H1 (cell line): Measurements from ENCODE around the gene ANAPC1. TPM values are rescaled to one million over a fixed set of nuclear protein-coding genes. Genes with fewer than 3 reads are reported as not detected.

Experiments
- CTCF ChIA-PET: fragments of 300-600 bp; sonication (Branson Sonifier 250); formaldehyde crosslinking; loops from one replicate; lab custom pipeline; 2021; ENCODE audit not compliant: partially characterized antibody; lab: Charles Lee
- POLR2A ChIA-PET: fragments of 300-600 bp; sonication (Branson Sonifier 250); formaldehyde crosslinking; loops from one replicate; lab custom pipeline; 2021; ENCODE audit warnings: inconsistent platforms; ENCODE audit not compliant: partially characterized antibody; lab: Charles Lee
- DNase-seq, 2 experiments: peaks; one replicate each; pipeline versions ENCODE4 v3.0.0 to v3.0.0-alpha.2; 2010 to 2022; ENCODE audit warnings: low spot score in 2 of 2, low read depth in 1 of 2, mixed read lengths in 1 of 2
- FAIRE-seq: peaks from 2 replicates; lab custom pipeline; 2011; peaks lifted over from hg19 to GRCh38; lab: Jason Lieb, UNC
- H2AFZ ChIP-seq: 2 replicates; pipeline ENCODE4 v1.8.1; 2012; ENCODE audit warnings: low read length, inconsistent platforms
- H2AK5ac ChIP-seq: 2 replicates; pipeline ENCODE4 v1.6.1; 2013; ENCODE audit warnings: low read depth, low read length
- H2BK120ac ChIP-seq: replicated peaks from 2 replicates; pipeline ENCODE3; 2013; ENCODE audit warnings: low read depth, low read length, inconsistent platforms
- H2BK12ac ChIP-seq: 2 replicates; pipeline ENCODE4 v1.6.1; 2013; ENCODE audit warnings: low read depth, low read length
- H2BK15ac ChIP-seq: 2 replicates; pipeline ENCODE4 v1.6.1; 2013; ENCODE audit warnings: low read length
- H2BK20ac ChIP-seq: 2 replicates; pipeline ENCODE4 v1.6.1; 2013; ENCODE audit warnings: low read length
- H2BK5ac ChIP-seq: 2 replicates; pipeline ENCODE4 v1.6.1; 2013; ENCODE audit warnings: low read depth, low read length
- H3K14ac ChIP-seq: 2 replicates; pipeline ENCODE4 v1.6.1; 2013; ENCODE audit warnings: inconsistent platforms; ENCODE audit not compliant: insufficient read length
- H3K18ac ChIP-seq: 2 replicates; pipeline ENCODE4 v1.6.1; 2013; ENCODE audit warnings: low read length; ENCODE audit errors: extremely low read depth
- H3K23ac ChIP-seq: 2 replicates; pipeline ENCODE4 v1.6.1; 2013; ENCODE audit warnings: inconsistent platforms; ENCODE audit not compliant: insufficient read length
- H3K23me2 ChIP-seq: 2 replicates; pipeline ENCODE4 v1.6.1; 2013; ENCODE audit warnings: low read depth, low read length
- H3K27ac ChIP-seq: 2 replicates; pipeline ENCODE4 v1.6.1; 2011; ENCODE audit warnings: low read depth, low read length, inconsistent platforms
- H3K27me3 ChIP-seq, 4 experiments: replicated peaks in 1 of 4; 1 replicate in 1 of 4; 2 replicates in 3 of 4; pipeline versions ENCODE4 v1.6.1 to v1.8.1; 2011 to 2013; ENCODE audit warnings: low read length in 3 of 4, mild to moderate bottlenecking in 3 of 4, inconsistent platforms in 2 of 4, mixed read lengths in 2 of 4, moderate library complexity in 1 of 4; ENCODE audit not compliant: control insufficient read depth in 3 of 4, insufficient read depth in 3 of 4; ENCODE audit errors: extremely low read depth in 1 of 4
- H3K36me3 ChIP-seq, 4 experiments: 2 replicates each; pipeline versions ENCODE4 v1.6.1 to v1.8.1; 2011 to 2013; ENCODE audit warnings: mild to moderate bottlenecking in 4 of 4, low read length in 3 of 4, moderate library complexity in 2 of 4, control low read depth in 1 of 4, inconsistent platforms in 1 of 4; ENCODE audit not compliant: insufficient read depth in 4 of 4, control insufficient read depth in 2 of 4
- H3K4ac ChIP-seq: replicated peaks from 2 replicates; pipeline ENCODE3; 2013; ENCODE audit warnings: low read length, low read depth, mixed read lengths, inconsistent platforms; ENCODE audit not compliant: insufficient read length
- H3K4me1 ChIP-seq, 4 experiments: replicated peaks in 1 of 4; 1 replicate in 1 of 4; 2 replicates in 3 of 4; pipeline versions ENCODE4 v1.6.1 to v1.8.1; 2011 to 2013; ENCODE audit warnings: low read length in 3 of 4, inconsistent platforms in 2 of 4, mixed read lengths in 1 of 4; ENCODE audit not compliant: insufficient read depth in 4 of 4, control insufficient read depth in 3 of 4
- H3K4me2 ChIP-seq, 2 experiments: 2 replicates each; pipeline versions ENCODE4 v1.6.1 to v1.8.1; 2011 to 2013; ENCODE audit warnings: low read depth in 2 of 2, low read length in 2 of 2, control low read depth in 1 of 2, inconsistent platforms in 1 of 2, mild to moderate bottlenecking in 1 of 2; ENCODE audit not compliant: insufficient read depth in 1 of 2
- H3K4me3 ChIP-seq, 4 experiments: fragments of 200-600, 300-600 bp in 1 of 4; sonication (generic), shearing (Covaris generic), sonication (Bioruptor Twin) in 1 of 4; 2 replicates each; pipeline versions ENCODE4 v1.5.1 to v1.8.1; 2011 to 2016; ENCODE audit warnings: low read length in 4 of 4, low read depth in 3 of 4, control low read depth in 2 of 4, inconsistent platforms in 2 of 4, mild to moderate bottlenecking in 2 of 4, mixed read lengths in 1 of 4, moderate library complexity in 1 of 4; ENCODE audit not compliant: insufficient read depth in 2 of 4; ENCODE audit errors: extremely low read depth in 1 of 4
- H3K56ac ChIP-seq: replicated peaks from 2 replicates; pipeline ENCODE3; 2013; ENCODE audit warnings: low read depth, mild to moderate bottlenecking, mixed read lengths, low read length, inconsistent platforms; ENCODE audit not compliant: insufficient read length
- H3K79me1 ChIP-seq: 2 replicates; pipeline ENCODE4 v1.6.1; 2013; ENCODE audit warnings: low read depth, low read length, control low read depth
- H3K79me2 ChIP-seq, 2 experiments: 2 replicates each; pipeline versions ENCODE4 v1.6.1 to v1.8.1; 2012 to 2013; ENCODE audit warnings: low read length in 2 of 2, mild to moderate bottlenecking in 2 of 2, inconsistent platforms in 1 of 2; ENCODE audit not compliant: insufficient read depth in 2 of 2, control insufficient read depth in 1 of 2
- H3K9ac ChIP-seq, 4 experiments: replicated peaks in 1 of 4; 1 replicate in 1 of 4; 2 replicates in 3 of 4; pipeline versions ENCODE4 v1.6.1 to v1.8.1; 2011 to 2013; ENCODE audit warnings: low read depth in 3 of 4, low read length in 3 of 4, control low read depth in 2 of 4, mild to moderate bottlenecking in 2 of 4, moderate library complexity in 2 of 4, inconsistent platforms in 1 of 4; ENCODE audit errors: extremely low read depth in 1 of 4
- H3K9me3 ChIP-seq, 2 experiments: 2 replicates each; pipeline versions ENCODE4 v1.6.1 to v1.8.1; 2012 to 2013; ENCODE audit warnings: mild to moderate bottlenecking in 2 of 2, moderate library complexity in 2 of 2, control low read depth in 1 of 2, inconsistent platforms in 1 of 2, low read depth in 1 of 2, low read length in 1 of 2, mixed read lengths in 1 of 2; ENCODE audit not compliant: insufficient read depth in 2 of 2
- H4K20me1 ChIP-seq, 2 experiments: replicated peaks in 1 of 2; 2 replicates each; pipeline versions ENCODE3 to v1.8.1; 2011 to 2013; ENCODE audit warnings: inconsistent platforms in 2 of 2, low read length in 2 of 2, mild to moderate bottlenecking in 1 of 2; ENCODE audit not compliant: insufficient read depth in 2 of 2, control insufficient read depth in 1 of 2
- H4K5ac ChIP-seq: 2 replicates; pipeline ENCODE4 v1.6.1; 2013; ENCODE audit warnings: low read length, low read depth, mixed read lengths, inconsistent platforms; ENCODE audit not compliant: insufficient read length
- H4K8ac ChIP-seq: 2 replicates; pipeline ENCODE4 v1.8.0; 2013; ENCODE audit warnings: mild to moderate bottlenecking, moderate library complexity, low read length, inconsistent platforms; ENCODE audit not compliant: insufficient read depth; ENCODE audit errors: extremely low read depth
- H4K91ac ChIP-seq: replicated peaks from 2 replicates; pipeline ENCODE3; 2013; ENCODE audit warnings: low read length, mixed read lengths, inconsistent platforms; ENCODE audit not compliant: insufficient read length
- ASH2L ChIP-seq: fragments of 200-600, 300-600 bp; sonication (generic); IDR thresholded peaks from one replicate; pipeline ENCODE4 v1.7.1; 2017; ENCODE audit warnings: low read length
- HDAC6 ChIP-seq: IDR thresholded peaks from one replicate; pipeline ENCODE4 v1.7.1; 2012; ENCODE audit warnings: low read depth, mild to moderate bottlenecking, inconsistent platforms, low read length, moderate library complexity
- KDM1A ChIP-seq: fragments of 200-600, 300-600 bp; sonication (generic); IDR thresholded peaks from 2 replicates; pipeline ENCODE4 v1.7.1; 2016; ENCODE audit warnings: mild to moderate bottlenecking, low read length, borderline replicate concordance
- NRF1 ChIP-seq: IDR thresholded peaks from 2 replicates; pipeline ENCODE4 v1.6.1; 2011; ENCODE audit warnings: mild to moderate bottlenecking, low read depth, low read length, improper control_type of control experiment
- PHF8 ChIP-seq: fragments of 200-600 bp; sonication (generic); conservative IDR thresholded peaks from 2 replicates; pipeline ENCODE4 v1.7.1; 2012; ENCODE audit warnings: low read depth, mild to moderate bottlenecking, inconsistent platforms, low read length, moderate library complexity
- SRF ChIP-seq: IDR thresholded peaks from 2 replicates; pipeline ENCODE4 v1.6.1; 2011; ENCODE audit warnings: mild to moderate bottlenecking, low read depth, low read length, moderate library complexity
- WGBS, 2 experiments: shearing (Covaris generic) in 1 of 2; methylation state at CpG; one replicate each; pipeline versions ENCODE4 v1.1.6 to v1.1.7; 2013 to 2015; ENCODE audit warnings: low lambda C conversion rate in 2 of 2, mixed read lengths in 2 of 2, inconsistent platforms in 1 of 2, low coverage in 1 of 2, missing lambda C conversion rate in 1 of 2; ENCODE audit not compliant: insufficient replicate concordance in 2 of 2, insufficient coverage in 1 of 2, insufficient read length in 1 of 2; ENCODE audit errors: extremely low coverage in 1 of 2, missing lambda C conversion rate in 1 of 2; 5-methylcytosine and 5-hydroxymethylcytosine counted together
- polyA plus RNA-seq, 7 experiments: library from polyadenylated mRNA; depleted of rRNA in 3 of 7; stranded (reverse) in 5 of 7; unstranded in 2 of 7; fragments of >200 nt in 5 of 7; fragments of 200-250 nt in 2 of 7; gene quantifications; 1 replicate in 5 of 7; 2 replicates in 1 of 7; 4 replicates in 1 of 7; pipeline versions ENCODE4 v1.2.1 to v1.2.3, GENCODE V29; 2011 to 2013; ENCODE audit warnings: missing spikeins in 2 of 7, mixed read lengths in 2 of 7
- total RNA-seq: library from RNA; stranded (reverse); fragmentation: NEBNext Ultra II Directional; extraction: Animal tissue kit (Norgen Biotek cat#: 25700); gene quantifications from 2 replicates; pipeline ENCODE4 v1.2.1, GENCODE V29; 2021

ANAPC1 gene
- total and polyA plus RNA-seq, 2 of the 8 experiments (the other 6 are each of a cell fraction or from before 2014, with no cell fraction given), result 46.6 to 107 TPM

- H3K18ac ChIP-seq, result no peak overlapping the region
- H4K91ac ChIP-seq, result no peak overlapping the region
- H2BK12ac ChIP-seq, result no peak overlapping the region
- H2AFZ ChIP-seq, result no peak overlapping the region
- no peaks in the 10 kb centered on the region; a peak in 1 of 4 replicates for H3K79me2 ChIP-seq
- POLR2A ChIA-PET, result interaction anchor here (1.5 kb wide), 1 partner anchor 42 kb away, joined by 5 read pairs; no protein-coding TSS in a partner anchor
- no peaks in the 10 kb centered on the region for H3K79me1 ChIP-seq
- H3K4me1 ChIP-seq, result peaks cover 2 to 16% (median 4%) of the 10 kb centered on the region in 4 experiments; a peak in 6 of 7 replicates
- CTCF ChIA-PET, result interaction anchor here (0.9 to 3.5 kb wide), 8 partner anchors 9 to 144 kb away, joined by 3 to 19 read pairs (median 5); no protein-coding TSS in a partner anchor
- FAIRE-seq (no peak), DNase-seq (no peak)
- no peak overlapping the region for H4K5ac ChIP-seq
- no peak overlapping the region for H3K14ac ChIP-seq
- no peaks in the 10 kb centered on the region for H3K36me3 ChIP-seq
- no peak overlapping the region for H3K27ac ChIP-seq
- H2BK20ac ChIP-seq, result no peak overlapping the region
- peaks cover 0 to 13% (median 5%) of the 10 kb centered on the region in 4 experiments; a peak in 5 of 7 replicates for H3K27me3 ChIP-seq
- H3K4me2 ChIP-seq, result peak overlapping the region in 1 of 2 experiments; percentile 15; a peak in 1 of 4 replicates
- H3K4ac ChIP-seq, result no peak overlapping the region
- H2BK15ac ChIP-seq, result no peak overlapping the region
- H3K9ac ChIP-seq, result no peak overlapping the region
- H2BK5ac ChIP-seq, result no peak overlapping the region
- no peak overlapping the region for H2AK5ac ChIP-seq
- WGBS, 2 experiments, result 68% methylated on average over 3 of the region's 5 CpGs; no CpG with 5 or more reads in 1 of the 2 experiments
- H2BK120ac ChIP-seq, result no peak overlapping the region
- H4K20me1 ChIP-seq, result peaks cover 4% of the 10 kb centered on the region in 2 experiments
- H3K23ac ChIP-seq, result no peak overlapping the region
- no peak overlapping the region for H3K56ac ChIP-seq
- H3K4me3 ChIP-seq, result no peak overlapping the region; a peak in 2 of 8 replicates
- no peak overlapping the region for H4K8ac ChIP-seq
- TF ChIP-seq NRF1 (no peak), SRF (no peak), KDM1A (no peak), ASH2L (peak; percentile 13), HDAC6 (no peak), PHF8 (no peak)
- H3K23me2 ChIP-seq, result peaks cover 3% of the 10 kb centered on the region
- H3K9me3 ChIP-seq, result no peaks in the 10 kb centered on the region
Observed at GRCh38 chr2:111903930-111904439, 20.0 kb upstream of the ANAPC1 start.
